ENCODE results near the gene PLEK. TPM values are rescaled to one million over a fixed set of nuclear protein-coding genes. Genes with fewer than 3 reads are reported as not detected.

Gene PLEK
- total and polyA plus RNA-seq, 9 of the 15 experiments (the other 6 are each of a cell fraction or from before 2014, with no cell fraction given) = 0.14 to 1.2 (median 0.36) TPM

DNA sequence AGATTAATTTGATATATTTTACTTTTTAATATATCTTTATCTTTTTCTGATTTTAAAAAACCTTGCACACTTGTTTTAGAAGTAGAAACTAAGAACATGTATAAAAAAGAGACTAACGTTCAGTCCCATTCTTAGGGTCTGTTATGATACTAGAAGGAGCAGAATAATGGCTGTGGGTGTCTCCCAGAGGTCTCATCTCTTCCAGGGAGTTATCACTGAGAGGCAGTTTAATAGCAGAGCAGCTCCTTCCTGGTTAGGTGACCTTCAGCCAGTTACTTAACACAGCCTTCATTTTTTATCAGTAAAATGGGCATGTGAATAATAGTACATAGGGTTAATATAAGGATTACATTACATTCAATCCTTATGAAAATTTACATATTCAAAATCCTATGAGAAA, 61.4 kb downstream of the PLEK start (continued):
- no peak for TF ChIP-seq HDAC6 (IDR thresholded peaks at IDR 0.05; ENCODE audit: low read depth, low read length)
- TF ChIP-seq, protein P1, sequence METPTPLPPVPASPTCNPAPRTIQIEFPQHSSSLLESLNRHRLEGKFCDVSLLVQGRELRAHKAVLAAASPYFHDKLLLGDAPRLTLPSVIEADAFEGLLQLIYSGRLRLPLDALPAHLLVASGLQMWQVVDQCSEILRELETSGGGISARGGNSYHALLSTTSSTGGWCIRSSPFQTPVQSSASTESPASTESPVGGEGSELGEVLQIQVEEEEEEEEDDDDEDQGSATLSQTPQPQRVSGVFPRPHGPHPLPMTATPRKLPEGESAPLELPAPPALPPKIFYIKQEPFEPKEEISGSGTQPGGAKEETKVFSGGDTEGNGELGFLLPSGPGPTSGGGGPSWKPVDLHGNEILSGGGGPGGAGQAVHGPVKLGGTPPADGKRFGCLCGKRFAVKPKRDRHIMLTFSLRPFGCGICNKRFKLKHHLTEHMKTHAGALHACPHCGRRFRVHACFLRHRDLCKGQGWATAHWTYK (CRISPR knock-in tag; IDR thresholded peaks at IDR 0.05) = no peak
- peak; percentile 60; the same call in 1 of the 2 replicates for TF ChIP-seq GTF2A2 (tag; IDR thresholded peaks at IDR 0.05)
- no peak for TF ChIP-seq TFE3 (CRISPR knock-in tag; IDR thresholded peaks at IDR 0.05)
- no peak for TF ChIP-seq HDAC1 (IDR thresholded peaks at IDR 0.05)
- TF ChIP-seq, protein P2, sequence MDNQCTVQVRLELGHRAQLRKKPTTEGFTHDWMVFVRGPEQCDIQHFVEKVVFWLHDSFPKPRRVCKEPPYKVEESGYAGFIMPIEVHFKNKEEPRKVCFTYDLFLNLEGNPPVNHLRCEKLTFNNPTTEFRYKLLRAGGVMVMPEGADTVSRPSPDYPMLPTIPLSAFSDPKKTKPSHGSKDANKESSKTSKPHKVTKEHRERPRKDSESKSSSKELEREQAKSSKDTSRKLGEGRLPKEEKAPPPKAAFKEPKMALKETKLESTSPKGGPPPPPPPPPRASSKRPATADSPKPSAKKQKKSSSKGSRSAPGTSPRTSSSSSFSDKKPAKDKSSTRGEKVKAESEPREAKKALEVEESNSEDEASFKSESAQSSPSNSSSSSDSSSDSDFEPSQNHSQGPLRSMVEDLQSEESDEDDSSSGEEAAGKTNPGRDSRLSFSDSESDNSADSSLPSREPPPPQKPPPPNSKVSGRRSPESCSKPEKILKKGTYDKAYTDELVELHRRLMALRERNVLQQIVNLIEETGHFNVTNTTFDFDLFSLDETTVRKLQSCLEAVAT (IDR thresholded peaks at IDR 0.05) = no peak
